WTC11 (cell line): ENCODE data around the gene PISD. TPM values are rescaled to one million over a fixed set of nuclear protein-coding genes. Genes with fewer than 3 reads are reported as not detected.

Experiments used
- AR ChIP-seq: fragments of 250-450 bp; sonication (Bioruptor Pico); IDR thresholded peaks from 2 replicates; pipeline ENCODE4 v1.9.0; 2021; ENCODE audit warnings: mild to moderate bottlenecking
- E2F1 ChIP-seq: sonication (generic); formaldehyde crosslinking; IDR thresholded peaks from 2 replicates; pipeline ENCODE4 v1.8.0; 2022; ENCODE audit warnings: mild to moderate bottlenecking, missing genetic modification reagents
- ETV6 ChIP-seq: sonication (generic); formaldehyde crosslinking; IDR thresholded peaks from 2 replicates; pipeline ENCODE4 v1.8.1; 2022; ENCODE audit warnings: mild to moderate bottlenecking, missing genetic modification reagents
- FOXK1 ChIP-seq: sonication (generic); formaldehyde crosslinking; IDR thresholded peaks from 2 replicates; pipeline ENCODE4 v1.8.0; 2022; ENCODE audit warnings: mild to moderate bottlenecking, moderate library complexity, missing genetic modification reagents
- HMGA2 ChIP-seq: fragments of 250-450 bp; sonication (Bioruptor Pico); IDR thresholded peaks from 2 replicates; pipeline ENCODE4 v1.4.0; 2021; ENCODE audit warnings: mild to moderate bottlenecking, moderate library complexity
- IRF2 ChIP-seq: sonication (generic); formaldehyde crosslinking; IDR thresholded peaks from 2 replicates; pipeline ENCODE4 v1.8.0; 2022; ENCODE audit warnings: low read depth, missing genetic modification reagents, borderline replicate concordance
- MAX ChIP-seq: sonication (generic); formaldehyde crosslinking; IDR thresholded peaks from 2 replicates; pipeline ENCODE4 v1.8.0; 2022; ENCODE audit warnings: mild to moderate bottlenecking, missing genetic modification reagents
- MLX ChIP-seq: sonication (generic); formaldehyde crosslinking; IDR thresholded peaks from 2 replicates; pipeline ENCODE4 v1.8.1; 2023; ENCODE audit warnings: mild to moderate bottlenecking, missing genetic modification reagents, moderate library complexity
- NFYB ChIP-seq: sonication (generic); formaldehyde crosslinking; conservative IDR thresholded peaks from 2 replicates; pipeline ENCODE4 v1.8.0; 2022; ENCODE audit warnings: low read depth, missing genetic modification reagents
- SP1 ChIP-seq: sonication (generic); formaldehyde crosslinking; conservative IDR thresholded peaks from 2 replicates; pipeline ENCODE4 v1.8.1; 2022; ENCODE audit warnings: missing genetic modification reagents
- USF1 ChIP-seq: sonication (generic); formaldehyde crosslinking; IDR thresholded peaks from 2 replicates; pipeline ENCODE4 v1.8.0; 2022; ENCODE audit warnings: mild to moderate bottlenecking, missing genetic modification reagents
- ZBTB21 ChIP-seq: sonication (generic); formaldehyde crosslinking; IDR thresholded peaks from 2 replicates; pipeline ENCODE4 v1.8.1; 2023; ENCODE audit warnings: mild to moderate bottlenecking, missing genetic modification reagents, borderline replicate concordance
- ZNF232 ChIP-seq: sonication (generic); formaldehyde crosslinking; IDR thresholded peaks from 2 replicates; pipeline ENCODE4 v1.8.0; 2022; ENCODE audit warnings: mild to moderate bottlenecking, missing genetic modification reagents
- ZNF263 ChIP-seq: sonication (generic); formaldehyde crosslinking; IDR thresholded peaks from 2 replicates; pipeline ENCODE4 v1.8.1; 2022; ENCODE audit warnings: low read depth, mild to moderate bottlenecking, moderate library complexity, missing genetic modification reagents
- ZNF281 ChIP-seq: sonication (generic); formaldehyde crosslinking; IDR thresholded peaks from 2 replicates; pipeline ENCODE4 v1.8.0; 2023; ENCODE audit warnings: mild to moderate bottlenecking, missing genetic modification reagents
- total RNA-seq: library from RNA; stranded (reverse); gene quantifications from 3 replicates; pipeline ENCODE4 v1.2.3, GENCODE V29; 2021
- TF ChIP-seq, protein P1 (sequence below): fragments of 250-450 bp; sonication (Bioruptor Pico); conservative IDR thresholded peaks from 2 replicates; pipeline ENCODE4 v1.9.0; 2021; ENCODE audit warnings: mild to moderate bottlenecking
- TF ChIP-seq, protein P2 (sequence below): sonication (generic); formaldehyde crosslinking; IDR thresholded peaks from 2 replicates; pipeline ENCODE4 v1.8.0; 2022; ENCODE audit warnings: missing genetic modification reagents
- TF ChIP-seq, protein P3 (sequence below): sonication (generic); formaldehyde crosslinking; IDR thresholded peaks from 2 replicates; pipeline ENCODE4 v1.8.1; 2023; ENCODE audit warnings: mild to moderate bottlenecking, missing genetic modification reagents
- TF ChIP-seq, protein P4 (sequence below): sonication (generic); formaldehyde crosslinking; IDR thresholded peaks from 2 replicates; pipeline ENCODE4 v1.8.1; 2023; ENCODE audit warnings: mild to moderate bottlenecking, missing genetic modification reagents

PISD gene
- total RNA-seq, 1 experiment from 2014 or later, result 55.7 TPM

GRCh38 chr22:31661851-31662667 lies at the start of gene PISD (continued):
- TF ChIP-seq, protein P1, sequence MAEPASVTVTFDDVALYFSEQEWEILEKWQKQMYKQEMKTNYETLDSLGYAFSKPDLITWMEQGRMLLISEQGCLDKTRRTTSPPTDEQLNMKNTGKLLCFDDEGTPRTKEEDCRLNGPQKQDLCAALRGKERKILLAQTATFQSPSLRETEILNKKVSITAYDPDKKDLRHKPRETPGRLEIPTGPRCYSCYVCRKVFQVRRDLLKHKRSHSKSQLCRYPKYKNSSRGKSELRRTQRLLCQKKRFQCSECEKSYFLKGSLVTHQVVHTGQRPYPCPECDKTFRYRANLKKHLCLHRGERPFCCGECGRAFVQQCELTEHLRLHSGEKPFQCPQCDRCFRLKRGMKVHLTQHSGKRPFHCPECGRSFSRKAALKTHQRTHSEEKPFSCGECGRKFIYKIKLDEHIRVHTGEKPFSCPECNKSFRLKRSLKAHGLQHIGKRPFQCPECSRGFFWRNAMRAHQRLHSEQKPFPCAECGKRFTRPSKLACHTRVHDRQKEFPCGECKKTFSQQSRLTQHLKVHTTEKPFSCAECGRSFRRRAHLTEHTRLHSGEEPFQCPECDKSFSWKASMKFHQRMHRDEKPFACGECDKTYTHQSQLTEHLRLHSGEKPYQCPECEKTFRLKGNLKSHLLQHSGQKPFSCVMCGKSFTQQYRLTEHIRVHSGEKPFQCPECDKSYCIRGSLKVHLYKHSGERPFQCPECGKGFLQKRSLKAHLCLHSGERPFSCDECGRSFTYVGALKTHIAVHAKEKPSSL (CRISPR knock-in tag), result no peak
- TF ChIP-seq ZNF281 (CRISPR knock-in tag), result no peak
- TF ChIP-seq IRF2 (CRISPR knock-in tag), result no peak
- peak; percentile 83 for TF ChIP-seq MAX (CRISPR knock-in tag)
- TF ChIP-seq AR (CRISPR knock-in tag), result no peak
- no peak for TF ChIP-seq E2F1 (CRISPR knock-in tag)
- TF ChIP-seq HMGA2 (CRISPR knock-in tag), result no peak
- peak; percentile 91 for TF ChIP-seq NFYB
- TF ChIP-seq, protein P2, sequence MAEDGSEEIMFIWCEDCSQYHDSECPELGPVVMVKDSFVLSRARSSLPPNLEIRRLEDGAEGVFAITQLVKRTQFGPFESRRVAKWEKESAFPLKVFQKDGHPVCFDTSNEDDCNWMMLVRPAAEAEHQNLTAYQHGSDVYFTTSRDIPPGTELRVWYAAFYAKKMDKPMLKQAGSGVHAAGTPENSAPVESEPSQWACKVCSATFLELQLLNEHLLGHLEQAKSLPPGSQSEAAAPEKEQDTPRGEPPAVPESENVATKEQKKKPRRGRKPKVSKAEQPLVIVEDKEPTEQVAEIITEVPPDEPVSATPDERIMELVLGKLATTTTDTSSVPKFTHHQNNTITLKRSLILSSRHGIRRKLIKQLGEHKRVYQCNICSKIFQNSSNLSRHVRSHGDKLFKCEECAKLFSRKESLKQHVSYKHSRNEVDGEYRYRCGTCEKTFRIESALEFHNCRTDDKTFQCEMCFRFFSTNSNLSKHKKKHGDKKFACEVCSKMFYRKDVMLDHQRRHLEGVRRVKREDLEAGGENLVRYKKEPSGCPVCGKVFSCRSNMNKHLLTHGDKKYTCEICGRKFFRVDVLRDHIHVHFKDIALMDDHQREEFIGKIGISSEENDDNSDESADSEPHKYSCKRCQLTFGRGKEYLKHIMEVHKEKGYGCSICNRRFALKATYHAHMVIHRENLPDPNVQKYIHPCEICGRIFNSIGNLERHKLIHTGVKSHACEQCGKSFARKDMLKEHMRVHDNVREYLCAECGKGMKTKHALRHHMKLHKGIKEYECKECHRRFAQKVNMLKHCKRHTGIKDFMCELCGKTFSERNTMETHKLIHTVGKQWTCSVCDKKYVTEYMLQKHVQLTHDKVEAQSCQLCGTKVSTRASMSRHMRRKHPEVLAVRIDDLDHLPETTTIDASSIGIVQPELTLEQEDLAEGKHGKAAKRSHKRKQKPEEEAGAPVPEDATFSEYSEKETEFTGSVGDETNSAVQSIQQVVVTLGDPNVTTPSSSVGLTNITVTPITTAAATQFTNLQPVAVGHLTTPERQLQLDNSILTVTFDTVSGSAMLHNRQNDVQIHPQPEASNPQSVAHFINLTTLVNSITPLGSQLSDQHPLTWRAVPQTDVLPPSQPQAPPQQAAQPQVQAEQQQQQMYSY (CRISPR knock-in tag), result no peak
- peak; percentile 26; the same call in 1 of the 2 replicates for TF ChIP-seq ZBTB21
- TF ChIP-seq, protein P3, sequence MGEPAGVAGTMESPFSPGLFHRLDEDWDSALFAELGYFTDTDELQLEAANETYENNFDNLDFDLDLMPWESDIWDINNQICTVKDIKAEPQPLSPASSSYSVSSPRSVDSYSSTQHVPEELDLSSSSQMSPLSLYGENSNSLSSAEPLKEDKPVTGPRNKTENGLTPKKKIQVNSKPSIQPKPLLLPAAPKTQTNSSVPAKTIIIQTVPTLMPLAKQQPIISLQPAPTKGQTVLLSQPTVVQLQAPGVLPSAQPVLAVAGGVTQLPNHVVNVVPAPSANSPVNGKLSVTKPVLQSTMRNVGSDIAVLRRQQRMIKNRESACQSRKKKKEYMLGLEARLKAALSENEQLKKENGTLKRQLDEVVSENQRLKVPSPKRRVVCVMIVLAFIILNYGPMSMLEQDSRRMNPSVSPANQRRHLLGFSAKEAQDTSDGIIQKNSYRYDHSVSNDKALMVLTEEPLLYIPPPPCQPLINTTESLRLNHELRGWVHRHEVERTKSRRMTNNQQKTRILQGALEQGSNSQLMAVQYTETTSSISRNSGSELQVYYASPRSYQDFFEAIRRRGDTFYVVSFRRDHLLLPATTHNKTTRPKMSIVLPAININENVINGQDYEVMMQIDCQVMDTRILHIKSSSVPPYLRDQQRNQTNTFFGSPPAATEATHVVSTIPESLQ (CRISPR knock-in tag), result no peak
- TF ChIP-seq ETV6 (CRISPR knock-in tag), result peak; percentile 84
- TF ChIP-seq ZNF232 (CRISPR knock-in tag), result no peak
- TF ChIP-seq, protein P4, sequence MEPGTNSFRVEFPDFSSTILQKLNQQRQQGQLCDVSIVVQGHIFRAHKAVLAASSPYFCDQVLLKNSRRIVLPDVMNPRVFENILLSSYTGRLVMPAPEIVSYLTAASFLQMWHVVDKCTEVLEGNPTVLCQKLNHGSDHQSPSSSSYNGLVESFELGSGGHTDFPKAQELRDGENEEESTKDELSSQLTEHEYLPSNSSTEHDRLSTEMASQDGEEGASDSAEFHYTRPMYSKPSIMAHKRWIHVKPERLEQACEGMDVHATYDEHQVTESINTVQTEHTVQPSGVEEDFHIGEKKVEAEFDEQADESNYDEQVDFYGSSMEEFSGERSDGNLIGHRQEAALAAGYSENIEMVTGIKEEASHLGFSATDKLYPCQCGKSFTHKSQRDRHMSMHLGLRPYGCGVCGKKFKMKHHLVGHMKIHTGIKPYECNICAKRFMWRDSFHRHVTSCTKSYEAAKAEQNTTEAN (CRISPR knock-in tag), result 0 out of 2 replicates have a peak, but pooled peaks have one; percentile 16
- TF ChIP-seq SP1 (CRISPR knock-in tag), result peak; percentile 100
- peak; percentile 84 for TF ChIP-seq FOXK1
- TF ChIP-seq USF1 (CRISPR knock-in tag), result peak; percentile 52; the same call in 1 of the 2 replicates
- no peak for TF ChIP-seq ZNF263 (CRISPR knock-in tag)
- TF ChIP-seq MLX (CRISPR knock-in tag), result no peak
